ENCODE data around the gene CSMD2.
"Not testable (repeated sequence)": the region's sequence is repeated elsewhere in the genome, so short reads cannot be mapped to it uniquely, and the experiment has no call there.

The CSMD2 gene

DNA sequence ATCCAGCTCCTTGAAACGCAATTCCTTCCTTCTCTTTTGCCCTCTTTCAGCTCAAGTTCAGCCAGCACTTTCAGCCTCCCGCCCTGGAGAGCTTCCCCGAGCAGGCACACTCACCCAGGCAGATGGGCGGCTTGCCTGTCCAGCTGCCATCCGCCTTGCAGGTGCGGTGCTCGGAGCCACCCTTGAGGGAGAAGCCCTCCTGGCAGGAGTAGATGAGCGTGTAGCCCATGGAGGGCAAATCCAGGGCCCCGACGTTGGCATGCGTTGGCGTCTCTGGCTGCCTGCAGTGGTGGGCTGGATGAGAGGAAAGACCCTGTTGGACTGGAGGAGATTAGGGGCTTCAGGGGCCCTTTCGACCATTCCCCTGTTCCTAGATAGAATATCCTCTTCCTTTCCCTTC is 632.1 kb downstream of the CSMD2 start:
- DNase-seq (ENCODE audit: low spot score) = no peak

DNA sequence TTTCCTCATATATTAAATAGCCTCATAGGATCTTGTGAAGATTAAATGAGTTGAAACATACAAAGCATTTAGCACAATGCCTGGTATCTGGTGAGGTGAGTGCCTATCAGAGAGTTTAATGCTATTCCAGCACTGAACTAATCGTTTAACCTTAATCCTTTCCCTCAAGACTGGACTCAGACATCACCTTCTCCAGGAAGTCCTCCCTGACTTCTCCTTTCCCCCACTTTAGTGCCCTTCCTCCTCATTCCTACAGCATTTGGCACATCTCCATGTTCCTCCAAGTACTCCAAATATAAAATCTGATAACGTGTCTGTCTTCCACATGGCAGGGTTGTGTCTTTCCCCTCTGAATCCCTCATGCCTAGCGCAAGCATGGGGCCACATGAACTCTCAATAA is 632.8 kb downstream of the CSMD2 start:
- no peak for DNase-seq (ENCODE audit: low spot score)

DNA sequence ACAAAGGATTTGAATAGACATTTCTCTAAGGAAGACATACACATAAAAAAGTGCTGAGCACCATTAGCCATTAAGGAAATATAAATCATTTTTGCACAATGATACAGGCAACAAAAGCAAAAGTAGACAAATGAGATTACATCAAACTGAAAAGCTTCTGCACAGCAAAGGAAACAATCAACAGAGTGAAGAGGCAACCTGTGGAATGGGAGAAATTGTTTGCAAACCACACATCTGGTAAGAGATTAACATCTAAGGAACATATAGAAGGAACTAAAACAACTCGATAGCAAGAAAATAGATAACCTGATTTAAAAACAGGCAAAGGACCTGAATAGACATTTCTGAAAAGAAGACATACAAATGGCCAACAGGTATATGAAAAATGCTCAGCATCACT is 635.1 kb downstream of the CSMD2 start:
- no peak for DNase-seq (ENCODE audit: low spot score)

DNA sequence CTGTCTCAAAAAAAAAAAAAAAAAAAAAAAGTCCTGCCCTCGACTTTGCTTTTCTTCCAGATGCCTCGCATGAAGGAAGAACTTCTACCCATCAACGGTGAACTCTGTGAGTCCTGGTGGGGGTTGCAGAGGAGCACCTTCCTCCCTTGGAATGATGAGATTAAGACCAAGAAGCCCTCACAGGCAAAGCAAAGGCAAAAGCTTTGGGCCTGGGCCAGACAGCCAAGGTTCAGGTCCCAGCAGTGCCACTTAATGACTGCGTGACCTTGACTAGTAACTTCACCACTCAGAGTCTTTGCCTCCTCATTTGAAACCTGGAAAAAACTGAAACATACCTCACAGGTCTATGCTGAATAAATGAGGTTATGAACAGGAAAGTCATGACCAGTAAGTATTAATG is 637.1 kb downstream of the CSMD2 start:
- no peak for DNase-seq (ENCODE audit: low spot score)

DNA sequence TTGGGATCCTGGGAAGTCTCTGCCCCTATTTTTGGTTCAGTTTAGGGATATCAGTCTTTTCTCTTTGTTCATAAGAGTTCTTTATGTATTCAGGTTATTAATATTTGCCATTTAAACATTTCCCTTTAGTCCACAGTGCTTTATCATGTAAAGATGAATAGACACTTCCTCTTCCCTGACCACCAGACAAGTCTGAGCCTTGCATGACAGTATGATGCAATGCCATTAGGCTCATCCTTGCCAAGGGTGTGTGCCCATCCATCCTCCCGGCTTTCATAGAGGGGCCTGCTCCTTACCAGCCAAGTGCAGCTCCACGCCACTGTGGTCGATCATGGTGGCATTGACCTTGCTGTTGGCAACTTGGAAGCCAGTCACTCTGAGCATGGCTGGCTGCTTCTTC is 640.4 kb downstream of the CSMD2 start:
- DNase-seq (ENCODE audit: low spot score) = no peak

DNA sequence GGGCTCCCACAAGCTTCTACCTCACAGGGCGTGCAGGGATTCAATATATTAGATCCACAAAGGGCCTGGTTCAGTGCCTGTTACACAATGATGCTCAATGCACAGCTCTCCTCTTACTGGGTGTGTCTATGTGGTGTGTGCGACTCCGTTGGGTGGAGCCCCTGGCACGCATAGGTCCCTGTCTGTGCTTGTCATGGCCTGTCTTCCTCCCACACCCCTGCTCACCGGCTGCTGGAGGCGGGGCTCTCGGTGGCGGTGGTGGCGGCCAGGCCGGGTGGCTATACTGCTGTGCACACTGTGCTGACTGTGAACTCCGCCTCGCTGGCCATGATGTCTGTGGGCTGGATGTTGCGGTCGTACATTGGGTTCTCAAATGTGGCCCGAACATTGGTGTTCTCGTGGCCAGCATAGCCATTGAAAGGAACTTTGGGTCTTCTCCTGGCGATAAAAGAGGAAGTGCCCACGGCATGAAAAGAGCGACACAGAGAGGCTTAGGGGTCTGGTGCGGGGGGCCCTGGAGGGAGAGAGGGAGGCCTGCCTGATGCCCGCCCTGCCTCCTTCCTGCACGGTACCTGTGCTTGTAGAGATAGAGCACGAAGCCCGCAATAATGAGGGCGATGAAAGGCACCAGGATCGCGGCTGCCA is 645.7 kb downstream of the CSMD2 start:
- DNase-seq (ENCODE audit: low spot score) = no peak

DNA sequence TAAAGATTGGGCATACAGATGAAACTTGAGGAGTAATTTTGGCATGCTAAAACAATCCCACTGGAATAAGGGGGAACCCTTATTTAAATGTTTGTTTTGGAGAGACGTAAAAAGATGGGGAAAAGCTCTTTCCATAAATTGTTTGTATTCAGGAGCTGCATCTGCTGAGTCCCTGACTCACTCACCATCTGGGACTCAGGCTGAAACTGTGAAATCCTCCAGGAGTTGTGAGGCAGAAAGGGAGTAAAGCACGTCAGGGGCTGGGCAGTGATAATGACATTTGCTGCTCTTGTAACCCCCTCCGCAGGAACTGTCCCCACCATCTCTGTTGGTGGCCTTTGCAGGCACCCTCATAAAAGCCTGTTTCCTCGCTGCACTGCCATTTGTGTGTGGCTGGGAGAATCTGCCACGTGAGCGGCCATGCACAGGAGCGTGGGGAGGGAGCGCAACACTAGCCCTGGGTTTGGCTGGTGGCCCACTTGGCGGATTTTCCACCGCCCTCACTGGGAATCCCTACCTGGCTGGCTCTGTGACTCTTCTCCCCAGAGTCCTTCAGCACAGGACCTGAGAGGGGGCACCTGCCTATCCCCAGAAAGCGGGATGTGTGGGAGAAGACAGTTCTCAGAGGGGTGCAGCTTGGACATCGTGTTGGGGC is 647.3 kb downstream of the CSMD2 start:
- DNase-seq (ENCODE audit: low spot score) = no peak

DNA sequence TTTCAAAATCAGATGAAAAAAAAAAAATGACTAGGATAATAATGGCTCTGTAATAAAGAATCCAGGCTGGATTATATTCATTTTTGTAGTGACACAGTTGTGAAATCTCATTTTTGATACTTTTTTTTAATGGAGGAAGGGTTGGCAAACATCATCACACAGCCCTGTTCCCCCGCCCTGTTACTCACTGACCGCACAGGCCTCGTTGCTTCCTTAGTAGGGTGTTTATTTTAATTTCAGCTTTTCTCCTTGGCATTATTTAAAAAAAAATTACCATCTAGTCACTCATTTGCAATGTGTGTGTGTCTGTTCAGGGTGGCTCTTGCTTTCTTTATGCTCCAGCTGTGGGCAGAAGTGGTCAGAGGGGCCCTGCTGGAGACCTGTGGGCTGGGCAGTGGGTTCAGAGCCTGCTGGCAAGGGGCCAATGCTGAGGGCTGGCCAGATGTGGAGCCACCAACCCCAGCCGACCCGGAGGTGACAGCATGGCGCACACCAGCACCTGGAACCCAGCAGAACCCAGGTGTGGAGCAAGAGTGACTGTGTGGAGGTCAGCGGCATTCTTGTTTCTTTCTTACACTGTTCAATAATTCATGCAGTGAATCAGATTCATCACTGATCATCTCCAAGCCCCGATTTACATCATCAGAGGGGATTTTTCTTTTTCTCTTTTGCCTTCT is 648.0 kb downstream of the CSMD2 start:
- DNase-seq (ENCODE audit: low spot score) = no peak

DNA sequence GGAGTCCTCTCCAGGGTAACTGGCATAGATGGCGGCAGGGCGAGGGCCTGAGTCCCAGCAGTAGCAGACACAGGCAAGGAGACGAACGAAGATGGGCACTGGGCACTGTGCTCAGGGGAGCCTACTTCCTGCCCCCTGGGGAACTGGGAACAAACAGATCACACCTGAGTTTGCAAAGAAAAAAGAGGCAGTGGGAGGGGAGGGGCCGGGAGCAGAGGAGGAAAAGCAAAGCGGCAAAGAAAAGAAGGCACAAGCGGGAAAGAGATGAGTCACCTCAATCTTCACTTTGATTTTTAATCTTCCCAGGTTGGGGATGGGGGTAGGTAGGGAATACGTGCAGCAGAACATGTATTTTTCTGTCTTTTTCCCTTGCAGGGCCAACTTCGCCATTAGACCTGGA is 648.6 kb downstream of the CSMD2 start:
- DNase-seq (ENCODE audit: low spot score) = no peak

DNA sequence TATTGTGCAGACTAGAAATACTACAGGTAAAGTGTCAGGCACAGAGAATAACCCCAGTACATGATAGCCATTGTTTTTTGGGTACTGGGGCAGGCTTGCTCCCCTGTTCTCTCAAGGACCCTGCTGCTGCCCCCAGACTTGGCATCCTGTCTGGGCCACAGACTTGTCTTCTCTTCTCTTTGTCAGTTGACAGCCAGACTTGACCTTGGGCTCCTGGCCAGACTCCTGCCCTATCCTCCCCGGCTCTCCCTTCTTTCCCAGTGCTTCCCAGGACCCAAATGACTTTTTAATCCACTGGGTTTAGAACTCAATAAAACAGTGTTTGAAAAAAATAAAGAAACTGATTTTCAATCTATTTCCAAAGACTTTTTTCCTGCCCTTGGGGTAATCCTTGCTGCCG is 649.4 kb downstream of the CSMD2 start:
- no peak for DNase-seq (ENCODE audit: low spot score)

DNA sequence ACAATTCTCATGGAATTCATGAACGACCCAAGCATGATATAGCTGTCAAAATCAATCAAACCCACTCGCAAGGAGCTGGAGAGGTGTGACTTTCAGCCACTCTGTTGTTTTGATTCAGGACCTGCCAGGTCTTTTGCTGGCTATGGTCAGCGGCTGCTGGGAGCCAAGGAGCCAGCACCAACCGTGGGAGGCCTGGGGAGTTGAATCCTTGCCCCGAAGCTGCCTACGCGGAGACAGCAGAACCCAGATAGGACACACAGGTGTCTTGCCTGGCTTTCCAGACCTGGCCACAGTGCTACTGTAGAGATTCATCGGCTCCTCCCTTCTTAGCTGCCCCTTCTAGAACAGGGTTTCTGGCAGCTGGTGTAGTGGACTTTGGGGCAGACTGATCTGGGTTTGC is 649.9 kb downstream of the CSMD2 start:
- no peak for DNase-seq (ENCODE audit: low spot score)

DNA sequence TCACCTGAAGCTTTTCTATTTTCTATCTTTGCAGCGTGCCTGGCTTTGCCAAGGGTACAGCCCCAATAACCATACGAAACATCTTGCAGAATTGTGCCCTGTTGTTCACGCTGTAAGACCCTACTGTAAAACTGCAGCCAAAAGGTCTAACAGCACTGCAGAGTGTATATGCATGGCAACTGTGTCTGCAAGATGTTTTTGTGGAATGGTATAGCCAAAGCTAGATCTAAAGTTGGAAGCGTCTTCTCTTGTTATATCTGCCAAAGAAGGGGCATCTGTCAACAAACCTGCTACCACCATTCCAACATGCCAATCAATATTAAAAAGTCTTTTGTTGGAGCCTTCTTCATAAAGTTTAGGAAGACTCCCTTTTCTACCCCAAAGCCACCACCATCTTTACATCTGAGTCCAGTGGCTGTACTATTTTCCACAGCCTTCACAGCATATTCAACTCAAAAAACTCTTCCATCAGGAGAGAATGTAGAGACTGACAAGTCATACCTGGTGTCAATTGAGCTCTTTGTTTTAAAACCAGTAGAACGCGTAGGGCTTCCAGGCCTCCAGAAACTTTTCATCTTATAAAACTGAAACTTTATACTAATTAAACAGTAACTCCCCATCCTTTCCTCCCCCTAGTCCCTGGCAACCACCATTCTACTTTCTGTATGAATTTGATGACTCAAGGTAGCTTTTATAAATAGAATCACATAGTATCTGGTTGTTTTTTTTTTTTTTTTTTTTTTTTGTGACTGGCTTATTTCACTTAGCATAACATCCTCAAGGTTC is 652.6 kb downstream of the CSMD2 start:
- no peak for DNase-seq (ENCODE audit: low spot score)

DNA sequence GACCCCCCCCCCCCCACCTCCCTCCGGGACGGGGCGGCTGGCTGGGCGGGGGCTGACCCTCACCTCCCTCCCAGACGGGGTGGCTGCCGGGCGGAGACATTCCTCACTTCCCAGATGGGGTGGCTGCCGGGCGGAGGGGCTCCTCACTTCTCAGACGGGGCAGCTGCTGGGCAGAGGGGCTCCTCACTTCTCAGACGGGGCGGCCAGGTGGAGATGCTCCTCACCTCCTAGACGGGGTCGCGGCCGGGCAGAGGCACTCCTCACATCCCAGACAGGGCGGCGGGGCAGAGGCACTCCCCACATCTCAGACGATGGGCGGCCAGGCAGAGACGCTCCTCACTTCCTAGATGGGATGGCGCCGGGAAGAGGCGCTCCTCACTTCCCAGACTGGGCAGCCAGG is 655.8 kb downstream of the CSMD2 start:
- not testable (repeated sequence) for DNase-seq (ENCODE audit: low spot score)

DNA sequence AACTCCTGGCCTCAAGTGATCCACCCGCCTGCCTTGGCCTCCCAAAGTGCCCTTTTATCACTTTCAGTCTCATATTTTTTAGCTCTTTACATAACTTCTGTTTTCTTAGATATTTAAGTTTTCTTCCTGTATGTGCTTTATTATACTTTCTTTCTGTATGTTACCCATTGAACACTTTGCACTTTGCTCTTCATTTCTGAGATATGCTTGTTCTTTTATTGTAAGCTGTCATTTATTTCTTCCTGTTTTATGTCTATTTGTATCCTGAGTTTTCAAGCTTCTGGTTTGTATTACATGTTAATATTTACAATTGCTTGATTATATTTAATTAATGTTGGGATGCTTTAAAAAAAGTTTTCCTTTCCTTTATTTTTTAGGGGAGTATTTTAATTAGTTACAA is 656.9 kb downstream of the CSMD2 start:
- no peak for DNase-seq (ENCODE audit: low spot score)

DNA sequence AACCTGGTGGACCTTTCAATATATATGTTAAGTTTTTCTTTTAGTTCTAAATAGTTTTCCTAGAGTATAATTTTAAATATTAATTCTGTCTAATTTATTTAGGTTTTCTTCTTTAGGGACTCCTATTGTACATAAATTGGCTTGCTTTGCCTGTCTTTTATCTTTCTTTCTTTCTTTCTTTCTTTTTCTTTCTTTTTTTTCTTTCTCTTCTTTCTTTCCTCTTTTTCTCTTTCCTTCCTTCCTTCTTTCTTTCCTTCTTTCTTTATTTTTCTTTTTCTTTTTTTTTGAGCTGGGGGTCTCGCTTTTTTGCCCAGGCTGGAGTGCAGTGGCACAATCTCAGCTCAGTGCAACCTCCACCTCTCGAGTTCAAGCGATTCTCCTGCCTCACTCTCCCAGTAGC is 657.4 kb downstream of the CSMD2 start:
- DNase-seq (ENCODE audit: low spot score) = no peak

DNA sequence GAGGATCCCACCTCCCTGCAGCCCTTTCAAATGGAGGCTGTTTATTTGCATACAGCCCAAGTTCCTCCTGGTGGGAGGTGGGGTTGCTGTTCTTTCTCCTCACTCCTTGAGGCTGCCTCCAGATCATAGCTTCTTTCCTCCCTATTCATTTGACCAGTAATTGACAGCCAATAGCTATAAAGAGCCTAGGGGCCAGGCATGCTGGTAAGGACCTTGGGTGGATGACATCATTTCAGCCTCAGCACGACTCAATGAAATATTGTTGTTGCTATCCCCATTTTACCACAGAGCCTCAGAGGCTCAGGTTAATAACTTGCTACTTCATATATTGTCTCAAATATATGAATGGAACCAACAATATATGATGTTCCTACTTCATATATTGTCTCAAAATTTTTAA is 661.5 kb downstream of the CSMD2 start:
- DNase-seq (ENCODE audit: low spot score) = no peak

DNA sequence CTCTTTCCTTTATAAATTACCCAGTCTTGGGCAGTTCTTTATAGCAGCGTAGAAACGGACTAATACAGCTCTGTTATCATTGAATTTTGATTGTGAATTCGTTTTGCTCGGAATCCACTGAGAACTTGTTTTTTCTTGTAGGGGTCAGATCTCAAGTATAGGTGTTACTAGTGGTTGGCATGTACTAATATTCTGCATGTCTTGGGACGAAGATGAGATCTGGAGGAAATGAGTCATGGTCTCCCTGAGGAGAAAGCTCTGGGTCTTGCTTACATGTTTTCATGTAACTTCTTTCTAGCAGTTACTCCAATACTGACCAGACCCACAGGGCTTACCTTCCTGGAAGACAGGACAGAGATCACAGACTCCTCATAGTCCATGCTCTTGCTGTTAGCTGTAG is 662.3 kb downstream of the CSMD2 start:
- no peak for DNase-seq (ENCODE audit: low spot score)

DNA sequence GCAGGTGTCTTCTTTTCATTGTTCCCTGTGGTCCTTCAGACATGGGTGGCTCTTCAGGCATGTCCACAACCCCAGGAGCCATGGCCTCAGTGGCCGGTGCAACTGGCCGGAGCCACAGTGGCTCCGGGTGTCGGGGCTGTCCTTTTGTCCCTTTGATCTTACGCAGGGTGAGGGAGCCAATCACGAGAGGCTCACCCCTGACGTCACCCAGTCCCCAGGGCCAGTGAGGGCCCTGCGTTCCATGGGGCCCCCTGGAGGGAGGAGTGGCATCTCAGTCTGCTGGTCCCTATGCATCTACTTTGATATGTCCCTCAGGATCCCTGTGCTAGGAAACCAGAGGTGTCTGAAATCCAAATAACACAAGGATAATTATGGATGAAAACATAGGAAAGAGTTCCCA is 663.3 kb downstream of the CSMD2 start:
- no peak for DNase-seq (ENCODE audit: low spot score)

DNA sequence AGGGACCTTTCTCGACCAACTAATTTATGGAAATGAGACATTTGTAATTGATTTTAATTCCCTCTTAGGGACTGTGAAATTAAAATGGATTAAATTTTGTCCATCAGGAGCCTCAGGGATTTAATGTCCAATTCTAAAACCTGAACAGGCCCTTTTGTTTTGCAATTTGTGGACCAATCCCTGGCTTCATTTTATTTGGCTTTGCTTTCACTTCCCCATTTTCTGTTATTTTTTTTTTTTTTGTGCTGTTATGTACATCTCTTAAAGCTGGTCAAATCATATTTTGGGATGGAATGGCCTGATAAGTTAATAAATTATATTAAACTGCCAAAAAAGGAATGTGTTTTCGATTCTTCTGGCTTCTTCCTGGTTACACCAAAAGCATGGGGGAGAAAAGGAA is 663.7 kb downstream of the CSMD2 start:
- DNase-seq (ENCODE audit: low spot score) = no peak

DNA sequence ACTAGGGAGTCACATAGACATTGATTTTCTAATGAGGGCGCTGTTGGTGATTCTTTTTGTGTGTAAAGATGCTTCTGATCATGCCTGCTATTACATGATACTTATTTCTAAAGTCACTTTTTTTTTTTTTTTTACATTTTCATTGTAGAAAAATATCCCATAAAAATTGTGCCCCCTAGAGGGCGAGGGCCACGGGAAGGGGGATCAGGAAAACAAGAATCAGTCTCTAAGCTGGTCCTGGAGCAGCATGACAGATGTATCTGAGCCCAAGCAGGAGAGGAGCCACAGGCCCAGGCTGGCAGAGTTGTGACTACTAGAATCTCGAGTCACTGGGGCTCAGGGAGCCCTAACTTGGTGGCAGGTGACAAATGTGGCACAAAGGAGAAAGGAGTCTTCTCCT is 664.5 kb downstream of the CSMD2 start:
- DNase-seq (ENCODE audit: low spot score) = no peak

DNA sequence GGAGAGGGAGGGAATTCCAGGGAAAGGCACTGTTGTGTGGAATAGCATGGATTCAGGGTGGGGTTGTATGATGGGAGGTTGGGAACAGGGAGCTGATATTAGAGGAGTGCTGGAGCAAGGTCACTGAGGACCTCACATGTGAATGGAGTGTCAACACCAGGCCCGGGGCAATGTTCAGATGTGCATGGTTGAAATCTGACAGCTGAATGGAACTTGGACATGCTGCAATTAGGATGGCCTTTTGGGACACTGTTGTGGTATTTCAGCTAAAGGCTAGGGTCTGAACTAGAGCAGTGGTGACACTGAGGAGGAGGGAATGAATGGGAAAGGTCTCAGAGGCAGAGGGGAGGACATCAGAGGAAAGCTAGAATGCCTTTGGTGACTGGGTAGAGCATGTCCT is 667.6 kb downstream of the CSMD2 start:
- no peak for DNase-seq (ENCODE audit: low spot score)

DNA sequence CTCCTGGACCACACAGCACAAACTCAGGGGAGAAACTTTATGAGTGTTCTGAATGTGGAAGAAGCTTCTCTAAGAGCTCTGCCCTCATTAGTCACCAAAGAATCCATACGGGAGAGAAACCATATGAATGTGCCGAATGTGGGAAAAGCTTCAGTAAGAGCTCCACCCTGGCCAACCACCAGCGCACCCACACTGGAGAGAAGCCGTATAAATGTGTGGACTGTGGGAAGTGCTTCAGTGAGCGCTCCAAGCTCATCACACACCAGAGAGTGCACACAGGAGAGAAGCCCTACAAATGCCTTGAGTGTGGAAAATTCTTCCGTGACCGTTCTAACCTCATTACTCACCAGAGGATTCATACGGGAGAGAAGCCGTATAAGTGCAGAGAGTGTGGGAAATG is 670.1 kb downstream of the CSMD2 start:
- no peak for DNase-seq (ENCODE audit: low spot score)

DNA sequence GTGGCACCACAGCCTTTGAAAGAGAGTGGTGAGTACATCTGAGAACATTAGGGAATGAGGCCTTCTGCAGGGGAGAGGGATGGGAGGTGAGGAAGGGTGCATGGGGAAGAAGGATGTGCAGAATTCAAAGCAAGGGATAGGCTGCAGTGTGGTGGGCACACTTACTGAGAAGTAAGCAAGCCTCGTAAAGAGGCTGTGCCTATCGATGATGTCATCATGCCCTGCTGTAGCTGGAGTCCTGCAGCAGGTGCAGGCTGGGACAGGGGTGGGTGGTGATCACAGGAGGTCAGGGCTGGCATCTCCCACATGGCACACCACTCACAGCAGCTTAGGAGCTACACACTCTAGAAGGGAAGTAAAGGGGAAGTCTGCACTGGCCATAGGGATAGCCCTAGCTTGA is 676.4 kb downstream of the CSMD2 start:
- DNase-seq (ENCODE audit: low spot score) = no peak
